Erythroblast (primary cell): Measurements from ENCODE around the gene RAB7A.
A peak's percentile ranks its signal among the peaks of the same experiment; 100 is the strongest.

Source experiments
- DNase-seq, 2 experiments: peaks; one replicate each; lab custom pipeline; 2025; lab: John Stamatoyannopoulos, UW
- GATA1 ChIP-seq: IDR thresholded peaks from 2 replicates; pipeline ENCODE4 v1.6.1; 2011; ENCODE audit warnings: low read depth, mild to moderate bottlenecking, control low read depth, low read length, moderate library complexity
- POLR2A ChIP-seq: IDR thresholded peaks from 2 replicates; pipeline ENCODE4 v1.6.1; 2011; ENCODE audit warnings: mild to moderate bottlenecking, low read length

Gene RAB7A

DNA sequence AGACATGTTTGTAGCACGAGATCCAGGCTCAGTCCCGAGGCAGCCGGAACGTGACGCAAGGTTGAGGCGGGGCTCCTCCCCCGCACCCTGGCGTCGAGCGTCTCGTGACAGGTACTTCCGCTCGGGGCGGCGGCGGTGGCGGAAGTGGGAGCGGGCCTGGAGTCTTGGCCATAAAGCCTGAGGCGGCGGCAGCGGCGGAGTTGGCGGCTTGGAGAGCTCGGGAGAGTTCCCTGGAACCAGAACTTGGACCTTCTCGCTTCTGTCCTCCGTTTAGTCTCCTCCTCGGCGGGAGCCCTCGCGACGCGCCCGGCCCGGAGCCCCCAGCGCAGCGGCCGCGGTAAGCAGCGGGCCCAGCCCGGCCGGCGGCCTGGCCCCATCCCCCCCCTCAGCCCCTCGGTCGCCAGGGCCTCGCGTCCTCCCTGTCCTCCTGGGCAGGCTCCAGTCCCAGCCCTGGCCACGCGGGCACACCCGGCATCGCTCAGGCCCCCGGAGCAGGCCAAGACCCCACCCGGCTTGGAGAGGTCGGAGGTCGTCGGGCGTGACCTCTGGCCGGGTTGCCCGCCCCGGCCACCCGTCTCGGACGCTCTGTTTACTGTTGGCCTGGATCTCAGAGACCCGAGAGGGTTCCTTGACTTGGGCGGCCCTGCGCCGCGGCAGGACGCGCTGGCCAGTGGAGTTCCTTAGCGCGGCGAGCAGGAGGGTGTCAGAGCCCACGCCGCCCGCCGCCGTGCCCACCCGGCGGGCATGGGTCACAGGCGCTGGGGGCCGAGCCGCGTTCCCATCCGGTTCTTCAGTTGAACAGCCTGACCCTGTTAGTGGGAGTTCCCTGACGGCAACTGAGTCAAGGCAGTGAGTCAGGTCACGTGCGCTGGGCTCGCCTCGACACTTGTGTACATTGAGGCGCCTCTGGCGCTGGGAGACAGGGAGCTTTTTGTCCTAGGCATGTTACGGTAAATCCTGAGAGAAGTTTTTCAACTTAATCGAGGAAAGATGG, at the start of gene RAB7A:
TSS of gene RAB7A (plus strand) at position 161 of the 994 bp plus-strand sequence. CDS start 69,185 bp downstream, outside the sequence.
- TF ChIP-seq POLR2A (peak; percentile 96), GATA1 (no peak)
- DNase-seq, result peak; percentile 98 to 99

DNA sequence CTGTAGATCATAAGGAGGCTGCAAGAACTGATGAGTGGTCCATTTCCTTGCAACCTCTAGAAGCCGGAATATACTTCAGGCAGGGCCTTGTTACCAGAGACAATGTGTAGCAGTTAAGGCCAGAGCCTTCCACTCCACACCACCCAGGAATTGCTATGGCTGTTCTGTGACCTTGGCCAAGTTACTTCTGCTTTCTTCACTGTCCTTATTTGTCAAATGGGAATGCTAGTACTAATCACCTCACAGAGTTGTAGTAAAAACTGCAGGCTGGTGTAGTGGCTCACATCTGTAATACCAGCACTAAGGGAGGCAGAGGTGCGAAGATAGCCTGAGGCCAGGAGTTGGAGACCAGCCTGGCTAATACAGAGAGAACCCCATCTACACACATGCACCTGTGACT, 46.6 kb upstream of the RAB7A start:
- TF ChIP-seq GATA1 (no peak), POLR2A (no peak)
- DNase-seq, result no peak

- TF ChIP-seq GATA1 (no peak), POLR2A (peak; percentile 95)
- peak; percentile 97 to 98 for DNase-seq
Observed at GRCh38 chr3:128680603-128681368, 45.2 kb upstream of the RAB7A start.

DNA sequence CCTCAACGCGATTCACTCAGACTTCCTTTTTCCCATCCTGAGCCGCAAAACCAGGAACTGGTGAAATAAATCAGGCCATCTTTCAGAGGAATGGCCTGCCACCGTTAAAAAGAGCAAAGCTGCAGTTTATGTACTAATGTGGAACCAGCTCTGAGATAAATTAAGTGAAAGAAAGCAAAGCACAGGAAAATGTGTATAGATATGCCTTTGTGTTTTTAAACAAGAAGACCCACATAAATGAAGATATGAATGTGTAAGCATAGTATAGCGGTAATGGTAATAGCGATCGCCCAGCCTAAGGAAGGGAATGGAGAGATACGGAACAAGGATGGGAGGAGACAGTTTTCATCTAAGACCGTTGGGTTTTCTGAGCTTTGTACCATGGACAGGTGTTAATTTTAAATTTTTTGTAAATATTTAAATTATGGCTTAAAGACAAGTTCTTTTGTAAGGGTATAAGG, 44.6 kb upstream of the RAB7A start:
- TF ChIP-seq POLR2A (no peak), GATA1 (no peak)
- DNase-seq, result no peak

DNA sequence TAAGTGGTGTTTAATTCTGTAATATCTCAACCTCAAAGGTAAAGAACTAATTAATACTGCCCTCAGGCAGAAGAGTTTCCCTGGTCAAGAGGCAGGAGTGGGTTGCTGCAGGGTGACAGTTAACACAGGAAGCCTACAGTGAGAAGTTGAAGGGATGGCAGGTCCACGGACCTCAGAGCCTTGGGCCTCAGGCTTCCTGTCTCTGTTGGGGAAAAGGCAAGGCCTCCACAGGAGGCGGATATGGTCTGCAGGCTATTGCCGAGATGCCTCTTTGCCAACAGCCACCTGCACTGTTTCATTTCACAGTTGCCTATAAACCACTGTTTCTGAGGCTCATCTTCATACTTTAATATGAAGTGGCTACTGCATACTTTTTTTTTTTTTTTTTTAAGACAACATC, 42.0 kb upstream of the RAB7A start:
- no peak for DNase-seq
- TF ChIP-seq GATA1, result no peak
- no peak for TF ChIP-seq POLR2A

- DNase-seq, result no peak
- TF ChIP-seq POLR2A (no peak), GATA1 (no peak)
Observed at GRCh38 chr3:128684986-128685726, 40.8 kb upstream of the RAB7A start.

DNA sequence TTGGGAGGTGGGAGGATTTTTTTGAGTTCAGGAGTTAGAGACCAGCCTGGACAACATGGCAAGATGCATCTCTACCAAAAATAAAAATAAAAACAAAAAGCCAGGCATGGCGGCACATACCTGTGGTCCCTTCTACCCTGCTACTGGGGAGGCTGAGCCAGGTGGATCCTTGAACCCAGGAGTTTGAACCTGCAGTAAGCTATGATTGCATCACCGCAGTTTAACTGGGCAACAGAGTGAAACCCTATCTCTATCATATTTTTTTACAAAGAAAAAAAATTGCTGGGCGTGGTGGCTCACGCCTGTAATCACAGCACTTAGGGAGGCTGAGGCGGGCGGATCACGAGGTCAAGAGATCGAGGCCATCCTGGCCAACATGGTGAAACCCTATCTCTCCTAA, 39.5 kb upstream of the RAB7A start:
- DNase-seq, result no peak
- no peak for TF ChIP-seq POLR2A
- TF ChIP-seq GATA1, result no peak

- TF ChIP-seq POLR2A (no peak), GATA1 (no peak)
Observed at GRCh38 chr3:128689060-128689459, 36.9 kb upstream of the RAB7A start.

GRCh38 chr3:128693696-128694095, 32.3 kb upstream of the RAB7A start:
- TF ChIP-seq GATA1 (no peak), POLR2A (no peak)
- DNase-seq, result no peak

More at GRCh38 chr3:128689060-128689459, 36.9 kb upstream of the RAB7A start:
- no peak for DNase-seq

DNA sequence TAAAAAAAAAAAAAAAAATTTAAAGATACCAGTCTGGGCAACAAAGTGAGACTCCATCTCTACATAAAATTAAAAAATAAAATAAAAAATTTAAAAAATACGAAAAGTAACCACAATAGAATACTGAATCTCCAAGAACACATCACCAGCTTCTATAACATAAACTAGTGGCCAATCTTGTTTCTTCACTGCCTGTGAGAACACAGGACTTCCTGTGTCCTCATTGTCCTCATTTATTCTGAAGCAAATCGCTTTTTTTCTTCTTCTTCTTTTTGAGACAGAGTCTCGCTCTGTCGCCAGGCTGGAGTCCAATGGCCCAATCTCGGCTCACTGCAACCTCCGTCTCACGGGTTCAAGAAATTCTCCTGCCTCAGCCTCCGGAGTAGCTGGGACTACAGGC, 28.6 kb upstream of the RAB7A start:
- no peak for DNase-seq
- no peak for TF ChIP-seq POLR2A
- no peak for TF ChIP-seq GATA1

DNA sequence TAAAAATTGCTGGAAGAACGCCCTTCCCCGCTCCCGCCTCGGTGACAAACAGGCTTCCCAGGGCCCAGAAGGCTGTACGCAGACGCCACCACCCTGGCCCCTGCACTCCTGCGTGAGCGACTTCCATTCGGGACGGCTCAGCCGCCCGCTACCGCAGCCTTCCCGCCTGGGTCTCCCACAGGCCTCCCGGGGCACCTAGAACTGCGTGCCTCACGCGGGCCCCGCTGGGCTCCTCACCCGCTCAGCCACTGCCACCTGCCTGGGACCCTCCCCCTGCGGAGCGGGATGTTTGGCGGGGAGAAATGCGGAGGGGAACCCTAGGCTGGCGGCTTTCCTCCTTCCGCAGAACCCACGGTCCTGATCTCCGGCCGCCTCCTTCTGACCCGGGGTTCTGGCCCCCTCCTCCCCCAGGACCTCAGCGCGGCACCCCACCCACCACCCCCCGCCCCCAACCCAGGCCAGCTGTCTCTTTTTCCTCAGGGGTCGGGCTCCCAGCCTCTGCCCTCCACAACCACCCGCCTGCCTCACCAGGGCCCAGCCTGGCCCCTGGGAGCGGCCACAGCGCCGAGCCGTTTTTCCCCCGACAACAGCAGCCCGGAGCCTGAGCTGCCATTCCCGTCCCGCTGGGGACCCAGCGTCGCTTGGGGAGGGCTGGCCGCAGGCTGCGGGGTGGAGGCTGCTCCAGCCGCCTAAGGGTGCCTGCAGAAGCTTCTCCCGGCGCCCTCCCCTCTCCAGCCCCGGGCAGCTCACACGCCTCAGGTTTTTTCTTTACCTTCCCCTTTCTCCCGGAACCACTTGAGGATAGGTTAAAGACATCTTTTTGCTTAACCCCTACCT, 27.6 kb upstream of the RAB7A start:
- TF ChIP-seq POLR2A, result no peak
- TF ChIP-seq GATA1, result no peak
- DNase-seq, result peak; percentile 43 to 44
